Transverse colon (tissue), 4 donors: ENCODE results near the gene ATP5PF. TPM values are rescaled to one million over a fixed set of nuclear protein-coding genes. Genes with fewer than 3 reads are reported as not detected.

Source experiments
- DNase-seq: peaks from one replicate; pipeline ENCODE4 v3.0.0-alpha.2; 2019
- H3K27ac ChIP-seq, 4 donors: fragments of 200-600 bp; sonication (generic); 2 replicates each; pipeline ENCODE4 v1.5.1; 2016 to 2018; ENCODE audit warnings: inconsistent platforms in 4 of 4
- H3K27me3 ChIP-seq: fragments of 200-600 bp; sonication (generic); 2 replicates; pipeline ENCODE4 v1.5.1; 2017; ENCODE audit warnings: inconsistent platforms
- H3K36me3 ChIP-seq, 4 donors: fragments of 200-600 bp; sonication (generic); 2 replicates each; pipeline ENCODE4 v1.5.1; 2017 to 2019; ENCODE audit warnings: inconsistent platforms in 4 of 4
- H3K4me1 ChIP-seq, 4 donors: fragments of 200-600 bp; sonication (generic); 2 replicates each; pipeline ENCODE4 v1.5.1; 2017 to 2020; ENCODE audit warnings: inconsistent platforms in 4 of 4
- H3K4me3 ChIP-seq, 4 donors: fragments of 200-600 bp; sonication (generic); 1 replicate in 1 of 4; 2 replicates in 3 of 4; pipeline versions ENCODE4 v1.5.1 to v1.6.1; 2017 to 2019; ENCODE audit warnings: inconsistent platforms in 4 of 4
- H3K9me3 ChIP-seq, 2 donors: fragments of 200-600 bp; sonication (generic); 2 replicates each; pipeline ENCODE4 v1.5.1; 2017 to 2019; ENCODE audit warnings: inconsistent platforms in 2 of 2
- EP300 ChIP-seq: sonication (generic); formaldehyde crosslinking; IDR thresholded peaks from one replicate; pipeline ENCODE4 v1.6.1; 2017; ENCODE audit warnings: antibody characterized with exemption, low read depth
- POLR2A ChIP-seq: fragments of 450-650 bp; IDR thresholded peaks from one replicate; pipeline ENCODE4 v1.6.1; 2016; ENCODE audit warnings: antibody characterized with exemption, mild to moderate bottlenecking, moderate library complexity
- POLR2AphosphoS5 ChIP-seq, 3 donors: sonication (generic); formaldehyde crosslinking; IDR thresholded peaks; one replicate each; pipeline ENCODE4 v1.6.1; 2016; ENCODE audit warnings: antibody characterized with exemption in 3 of 3
- WGBS, 2 donors: methylation state at CpG; one replicate each; pipeline ENCODE4 v1.1.5; 2018; ENCODE audit warnings: low coverage in 1 of 2; 5-methylcytosine and 5-hydroxymethylcytosine counted together
- in situ Hi-C, 4 donors: fragments of 200-750 bp; cut with MboI; loops; one replicate each; pipeline versions ENCODE4 v1.15.0 to v1.15.1; 2017; ENCODE audit warnings: low sequenced_read_pairs in 3 of 4, low pct_ligation_motif_present in 1 of 4, low pct_unique_long_range_greater_than_20kb in 1 of 4
- intact Hi-C: fragments of 100-400 bp; cut with DNase I; formaldehyde crosslinking; loops from one replicate; pipeline ENCODE4 v1.15.1; 2023; ENCODE audit warnings: low total_unique reads
- total RNA-seq, 4 donors: library from RNA; depleted of rRNA; stranded (reverse); fragments of >200 nt; gene quantifications; one replicate each; pipeline ENCODE4 v1.1.0, GENCODE V29; 2016
- TF ChIP-seq, protein P1 (sequence below), 5 experiments: fragments of 200-600 bp in 3 of 5; fragments of 450-650 bp in 2 of 5; sonication (generic) in 3 of 5; IDR thresholded peaks; 1 replicate in 2 of 5; 2 replicates in 3 of 5; pipeline ENCODE4 v1.5.1; 2016 to 2017; ENCODE audit warnings: antibody characterized with exemption in 5 of 5, inconsistent platforms in 3 of 5, mild to moderate bottlenecking in 2 of 5, moderate library complexity in 1 of 5

Gene ATP5PF
- total RNA-seq, 4 donors from 2014 or later: 56.9 to 147 (median 78.4) TPM

DNA sequence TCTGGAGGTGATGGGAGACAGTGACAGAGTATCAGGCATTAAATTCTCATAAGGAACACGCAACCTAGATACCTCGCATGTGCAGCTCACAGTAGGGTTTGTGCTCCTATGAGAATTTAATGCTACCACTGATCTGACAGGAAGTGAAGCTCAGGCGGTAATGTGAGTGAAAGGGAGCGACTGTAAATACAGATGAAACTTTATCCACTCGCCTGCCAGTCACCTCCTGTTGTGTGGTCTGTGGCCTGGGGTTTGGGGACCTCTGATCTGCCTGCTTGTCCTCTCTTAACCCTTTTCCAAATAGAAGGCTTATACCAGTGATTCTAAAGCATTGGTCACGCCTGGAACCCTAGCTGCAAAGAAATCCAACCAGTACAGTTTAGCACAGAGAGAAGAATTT lies 15.4 kb upstream of the ATP5PF start:
- H3K27ac ChIP-seq: no peak overlapping the region
- TF ChIP-seq EP300 (no peak), POLR2AphosphoS5 (IDR thresholded peaks at IDR 0.05) (no peak), POLR2A (no peak)
- TF ChIP-seq, protein P1, sequence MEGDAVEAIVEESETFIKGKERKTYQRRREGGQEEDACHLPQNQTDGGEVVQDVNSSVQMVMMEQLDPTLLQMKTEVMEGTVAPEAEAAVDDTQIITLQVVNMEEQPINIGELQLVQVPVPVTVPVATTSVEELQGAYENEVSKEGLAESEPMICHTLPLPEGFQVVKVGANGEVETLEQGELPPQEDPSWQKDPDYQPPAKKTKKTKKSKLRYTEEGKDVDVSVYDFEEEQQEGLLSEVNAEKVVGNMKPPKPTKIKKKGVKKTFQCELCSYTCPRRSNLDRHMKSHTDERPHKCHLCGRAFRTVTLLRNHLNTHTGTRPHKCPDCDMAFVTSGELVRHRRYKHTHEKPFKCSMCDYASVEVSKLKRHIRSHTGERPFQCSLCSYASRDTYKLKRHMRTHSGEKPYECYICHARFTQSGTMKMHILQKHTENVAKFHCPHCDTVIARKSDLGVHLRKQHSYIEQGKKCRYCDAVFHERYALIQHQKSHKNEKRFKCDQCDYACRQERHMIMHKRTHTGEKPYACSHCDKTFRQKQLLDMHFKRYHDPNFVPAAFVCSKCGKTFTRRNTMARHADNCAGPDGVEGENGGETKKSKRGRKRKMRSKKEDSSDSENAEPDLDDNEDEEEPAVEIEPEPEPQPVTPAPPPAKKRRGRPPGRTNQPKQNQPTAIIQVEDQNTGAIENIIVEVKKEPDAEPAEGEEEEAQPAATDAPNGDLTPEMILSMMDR (IDR thresholded peaks at IDR 0.05): no peak
- intact Hi-C loops (no loop called here), in situ Hi-C loops (no loop called here)
- no peaks in the 10 kb centered on the region for H3K27me3 ChIP-seq
- H3K4me3 ChIP-seq: no peak overlapping the region
- 90 to 96% methylated on average over 2 to 6 of the region's 6 CpGs for WGBS, 2 donors
- H3K4me1 ChIP-seq: no peaks in the 10 kb centered on the region
- no peak for DNase-seq
- H3K9me3 ChIP-seq: no peaks in the 10 kb centered on the region
- peaks cover 0 to 36% (median 9%) of the 10 kb centered on the region in 4 donors for H3K36me3 ChIP-seq

GRCh38 chr21:25744854-25745253 lies 10.2 kb upstream of the ATP5PF start:
- in situ Hi-C loops: no loop called here
- TF ChIP-seq EP300 (no peak), POLR2A (no peak), POLR2AphosphoS5 (IDR thresholded peaks at IDR 0.05) (no peak)
- TF ChIP-seq, protein P1 (IDR thresholded peaks at IDR 0.05): no peak
- Histone ChIP-seq H3K27ac (no peak overlapping the region), H3K4me1 (no peaks in the 10 kb centered on the region), H3K4me3 (no peak overlapping the region), H3K9me3 (no peaks in the 10 kb centered on the region), H3K36me3 (peaks cover 0 to 16% (median 0%) of the 10 kb centered on the region in 4 donors), H3K27me3 (no peaks in the 10 kb centered on the region)
- DNase-seq: no peak
- WGBS, 2 donors: 99 to 100% methylated on average over 2 of the region's 2 CpGs
- intact Hi-C loops: no loop called here

- in situ Hi-C loops: no loop called here
- TF ChIP-seq EP300: no peak
- TF ChIP-seq POLR2A: no peak
- TF ChIP-seq, protein P1 (IDR thresholded peaks at IDR 0.05): no peak
- TF ChIP-seq POLR2AphosphoS5 (IDR thresholded peaks at IDR 0.05): no peak
These were observed 8.2 kb upstream of the ATP5PF start for GRCh38 chr21:25742900-25743299.

DNA sequence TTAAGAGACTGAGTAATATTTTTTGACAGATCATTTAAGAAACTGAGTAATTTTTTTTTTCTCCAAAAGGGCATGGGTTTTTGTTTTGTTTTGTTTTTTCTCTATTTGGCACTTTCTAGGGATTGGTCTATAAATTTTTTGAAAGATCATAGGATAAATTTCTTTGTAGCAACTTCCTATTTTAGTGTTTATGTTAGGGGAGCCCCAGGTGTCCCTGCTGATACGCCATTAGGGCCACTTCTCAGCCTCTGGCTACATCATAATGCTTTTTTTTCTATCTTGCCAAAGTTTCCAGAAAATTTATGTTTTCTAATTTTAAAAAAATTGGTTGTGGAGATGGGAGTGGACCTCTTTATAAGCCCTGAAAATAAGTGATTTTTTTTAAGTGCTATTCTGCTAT lies 2.7 kb upstream of the ATP5PF start:
- H3K27ac ChIP-seq: no peak overlapping the region
- no peaks in the 10 kb centered on the region for H3K36me3 ChIP-seq
- H3K9me3 ChIP-seq: no peaks in the 10 kb centered on the region
- peaks cover 12 to 33% (median 20%) of the 10 kb centered on the region in 4 donors for H3K4me1 ChIP-seq
- 69 to 80% methylated on average over 1 of the region's 1 CpG for WGBS, 2 donors
- TF ChIP-seq POLR2AphosphoS5 (IDR thresholded peaks at IDR 0.05) (no peak), EP300 (no peak), POLR2A (no peak)
- TF ChIP-seq, protein P1 (IDR thresholded peaks at IDR 0.05): no peak
- in situ Hi-C loops (no loop called here), intact Hi-C loops (loop anchor here (10.0 kb wide), 1 partner anchor 133 kb away; the partner anchor contains the start of gene MRPL39)
- DNase-seq: no peak
- H3K27me3 ChIP-seq: no peaks in the 10 kb centered on the region
- no peak overlapping the region for H3K4me3 ChIP-seq

More at GRCh38 chr21:25742900-25743299, 8.2 kb upstream of the ATP5PF start:
- Histone ChIP-seq H3K27ac (no peak overlapping the region), H3K4me3 (no peak overlapping the region), H3K4me1 (no peaks in the 10 kb centered on the region), H3K36me3 (peaks cover 0 to 16% (median 0%) of the 10 kb centered on the region in 4 donors), H3K9me3 (no peaks in the 10 kb centered on the region), H3K27me3 (no peaks in the 10 kb centered on the region)
- intact Hi-C loops: no loop called here
- WGBS, 2 donors: 79 to 83% methylated on average over 2 to 3 of the region's 3 CpGs
- no peak for DNase-seq
